ENCODE measurements around the gene CHCHD4. TPM values are rescaled to one million over a fixed set of nuclear protein-coding genes. Genes with fewer than 3 reads are reported as not detected.

CHCHD4 gene
- total RNA-seq, result 13.6 and 17.4 TPM in 2 replicates

GRCh38 chr3:14124615-14125192 is at the start of gene CHCHD4, which contains the start of gene TMEM43:
Gene CHCHD4, minus strand, starts transcription at chr3:14124870. Its CDS starts 194 bp downstream, at chr3:14124676.
Gene TMEM43, plus strand, starts transcription at chr3:14125052. Its CDS starts 142 bp downstream, at chr3:14125194.

Other genes starting within 250 kb of the CHCHD4 start
- not detected in 2 replicates for gene WNT7A, start 244.8 kb downstream of the CHCHD4 start, total RNA-seq
- 103 and 114 TPM in 2 replicates for gene TMEM43, start 182 bp upstream of the CHCHD4 start, total RNA-seq
- 35.3 and 42.6 TPM in 2 replicates for gene XPC, start 53.7 kb upstream of the CHCHD4 start, total RNA-seq
- gene LSM3, start 53.9 kb upstream of the CHCHD4 start, total RNA-seq, result 5.9 and 7.3 TPM in 2 replicates